HG02798 (cell line): Measurements from ENCODE around the gene PLEKHM2.

Experiments used
- ATAC-seq: cut with Tn5 transposase; IDR thresholded peaks from one replicate; pipeline ENCODE4 v1.9.1; 2021; ENCODE audit warnings: mild to moderate bottlenecking; ENCODE audit not compliant: unreplicated experiment, poor library complexity

Gene PLEKHM2

GRCh38 chr1:15736892-15737261 is 52.8 kb downstream of the PLEKHM2 start:
- no peak for ATAC-seq

DNA sequence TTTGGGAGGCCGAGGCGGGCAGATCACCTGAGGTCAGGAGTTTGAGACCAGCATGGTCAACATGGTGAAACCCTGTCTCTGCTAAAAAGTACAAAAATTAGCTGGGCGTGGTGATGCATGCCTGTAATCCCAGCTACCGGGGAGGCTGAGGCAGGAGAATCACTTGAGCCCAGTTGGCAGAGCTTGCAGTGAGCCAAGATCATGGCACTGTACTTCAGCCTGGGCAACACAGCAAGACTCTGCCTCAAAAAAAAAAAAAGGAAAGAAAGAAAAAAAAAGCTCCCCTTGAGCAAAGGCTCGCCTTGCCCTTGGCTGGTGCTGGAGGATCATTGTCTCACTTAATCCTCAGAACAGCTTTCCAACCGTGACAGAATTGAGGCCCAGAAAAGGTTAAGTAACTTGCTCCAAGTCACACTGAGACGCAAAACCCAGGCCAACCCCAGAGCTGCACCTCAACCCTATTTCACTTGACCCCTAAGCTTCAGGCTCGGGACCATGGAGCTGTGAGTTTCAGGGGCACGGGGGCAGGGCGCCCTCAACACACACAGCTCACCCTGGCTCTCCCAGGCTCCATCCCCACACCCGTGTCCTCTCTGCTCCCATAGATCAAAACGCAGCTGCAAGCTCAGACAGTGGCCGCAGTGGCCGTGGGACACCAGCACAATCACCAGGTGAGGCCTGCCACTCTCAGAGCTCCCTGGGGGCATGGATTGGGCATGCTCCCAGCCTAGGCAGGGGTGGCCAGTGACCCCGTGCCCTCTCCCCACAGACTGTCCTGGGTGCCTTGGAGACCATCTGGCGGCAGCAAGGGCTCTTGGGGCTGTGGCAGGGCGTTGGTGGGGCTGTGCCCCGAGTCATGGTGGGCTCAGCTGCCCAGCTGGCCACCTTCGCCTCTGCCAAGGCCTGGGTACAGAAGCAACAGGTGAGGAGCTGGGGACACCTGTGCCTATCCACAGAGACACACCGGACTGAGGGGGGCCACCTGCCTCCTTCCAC is 53.5 kb downstream of the PLEKHM2 start:
- no peak for ATAC-seq

DNA sequence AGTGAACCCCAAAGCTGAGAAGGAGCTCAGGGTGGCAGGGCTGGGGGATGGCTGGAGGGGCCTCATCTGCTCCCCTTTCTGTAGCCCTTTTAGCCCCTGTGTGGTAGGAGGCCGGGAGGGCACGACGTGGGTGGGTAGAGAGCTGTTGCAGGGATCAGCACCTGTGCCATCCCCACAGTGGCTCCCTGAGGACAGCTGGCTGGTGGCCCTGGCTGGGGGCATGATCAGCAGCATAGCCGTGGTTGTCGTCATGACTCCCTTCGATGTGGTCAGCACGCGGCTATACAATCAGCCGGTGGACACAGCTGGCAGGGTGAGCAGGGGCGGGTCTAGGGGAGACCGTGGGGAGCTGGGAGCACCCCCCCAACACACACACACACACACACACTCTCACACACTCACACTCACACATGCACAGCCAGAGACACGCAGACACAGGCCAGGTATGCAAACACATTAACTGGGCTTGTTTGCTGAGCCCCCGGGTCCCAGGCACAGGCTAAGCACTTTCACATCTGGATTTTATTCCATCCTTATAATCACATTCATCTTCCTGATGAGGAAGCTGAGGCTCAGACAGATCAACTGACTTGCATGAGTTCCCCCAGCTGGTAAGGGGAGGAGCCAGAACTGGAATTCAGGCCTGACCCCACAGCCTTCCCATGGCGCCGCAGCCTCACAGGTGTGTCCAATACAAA is 54.4 kb downstream of the PLEKHM2 start:
- ATAC-seq: no peak

GRCh38 chr1:15739259-15739658 is 55.1 kb downstream of the PLEKHM2 start:
- ATAC-seq: no peak

- no peak for ATAC-seq
These were observed 55.6 kb downstream of the PLEKHM2 start for GRCh38 chr1:15739745-15740144.

GRCh38 chr1:15740924-15741850 is 57.1 kb downstream of the PLEKHM2 start:
- ATAC-seq: peak; percentile 52

DNA sequence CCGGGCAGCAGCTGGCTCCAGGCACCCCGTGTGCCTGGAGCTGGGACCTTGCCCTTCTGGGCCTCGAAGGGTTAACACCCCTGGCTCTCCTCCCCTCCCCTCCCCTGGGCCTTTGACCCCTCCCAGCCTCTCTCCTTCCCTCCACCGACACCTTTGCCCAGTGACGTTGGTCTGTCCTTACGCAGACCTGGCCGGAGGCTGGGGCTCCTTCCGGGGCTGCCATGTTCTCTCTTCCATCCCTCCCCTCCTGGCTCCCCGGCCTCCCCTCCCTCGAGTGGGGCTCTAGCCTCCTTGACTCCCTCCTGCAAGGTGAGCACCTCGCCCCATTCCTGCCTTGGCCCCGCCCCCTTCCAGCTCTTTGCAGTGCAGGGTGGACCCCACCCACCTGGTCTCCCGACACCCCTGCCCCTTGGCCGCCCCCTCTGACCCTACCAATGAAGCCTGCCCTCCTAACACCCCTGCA is 58.2 kb downstream of the PLEKHM2 start, which contains the start of gene TMEM82:
TSS of gene TMEM82 (plus strand) at position 161 of the 463 bp plus-strand sequence. CDS start at position 222, 61 bp downstream.
- no peak for ATAC-seq

GRCh38 chr1:15744122-15744679 is 60.1 kb downstream of the PLEKHM2 start:
- ATAC-seq: no peak

- ATAC-seq: no peak
These were observed 63.3 kb downstream of the PLEKHM2 start for GRCh38 chr1:15747378-15747777.

- ATAC-seq: no peak
These were observed 64.1 kb downstream of the PLEKHM2 start for GRCh38 chr1:15748264-15748663.

DNA sequence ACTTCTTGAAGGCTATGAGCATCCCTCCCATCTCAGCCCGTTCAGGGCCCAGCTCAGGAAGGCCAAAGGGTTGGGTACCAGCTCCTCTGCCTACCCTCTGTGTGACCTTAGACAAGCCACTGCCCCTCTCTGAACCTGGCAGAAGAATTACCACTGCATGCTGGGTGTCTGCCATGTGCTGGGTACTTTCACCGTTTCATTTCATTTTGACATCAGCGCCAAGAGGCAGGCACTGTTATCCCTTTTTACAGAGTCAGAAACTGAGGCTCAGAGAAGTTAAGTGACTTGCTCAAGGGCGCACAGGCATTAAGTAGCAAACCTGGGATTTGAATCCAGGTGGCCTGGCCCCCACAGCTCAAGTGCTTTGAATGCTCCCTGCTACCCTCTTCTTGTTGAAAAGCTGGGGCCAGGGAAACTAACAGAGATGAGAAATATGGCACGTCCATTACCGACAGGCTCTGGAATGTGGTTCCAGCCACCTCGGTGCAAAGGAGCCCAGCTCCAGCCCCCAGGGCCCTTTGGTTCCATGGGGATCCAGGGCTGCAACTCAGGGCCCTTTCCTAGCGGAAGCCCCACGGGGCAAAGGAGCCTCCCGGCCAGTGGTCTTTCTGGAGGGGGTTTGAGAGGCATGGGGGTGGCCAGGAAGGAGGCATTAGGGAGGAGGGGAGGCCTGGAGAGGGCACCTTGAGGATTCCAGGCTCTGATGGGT is 64.7 kb downstream of the PLEKHM2 start:
- ATAC-seq: no peak

GRCh38 chr1:15749399-15750291 is 65.5 kb downstream of the PLEKHM2 start:
- ATAC-seq: no peak

DNA sequence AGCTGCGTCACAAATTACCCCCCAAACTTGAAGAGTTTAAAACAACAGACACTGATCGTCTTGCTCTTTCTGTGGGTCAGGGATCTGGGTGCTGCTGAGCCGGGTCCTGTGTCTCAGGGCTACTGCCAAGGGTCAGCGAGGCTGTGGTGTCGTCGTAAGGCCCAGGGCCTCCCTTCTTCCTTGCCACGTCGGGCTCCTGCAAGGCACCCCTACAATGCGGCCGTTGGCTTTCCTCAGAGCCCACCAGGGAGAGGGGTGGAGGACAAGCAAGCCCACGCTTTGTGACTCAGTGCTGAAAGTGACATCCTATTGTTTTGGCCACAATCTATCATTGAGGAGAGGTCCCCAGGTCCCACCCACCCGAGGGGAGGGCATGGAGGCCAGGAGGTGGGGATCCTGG is 66.8 kb downstream of the PLEKHM2 start:
- no peak for ATAC-seq

DNA sequence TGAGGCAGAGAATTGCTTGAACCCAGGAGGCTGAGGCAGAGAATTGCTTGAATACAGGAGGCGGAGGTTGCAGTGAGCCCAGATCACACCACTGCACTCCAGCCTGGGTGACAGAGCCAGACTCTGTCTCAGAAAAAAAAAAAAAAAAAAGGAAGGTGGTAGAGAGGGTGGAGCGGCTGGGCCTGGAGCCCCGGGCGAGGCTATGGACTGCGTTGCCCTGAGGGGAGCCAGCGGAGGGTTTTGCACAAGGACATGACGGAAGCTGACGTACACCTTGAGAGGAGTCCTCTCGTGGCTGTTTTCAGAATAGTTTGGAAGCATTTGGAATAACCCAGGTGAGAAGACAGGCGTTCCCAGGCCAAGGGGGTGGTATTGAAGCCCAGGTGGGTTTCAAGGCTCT is 67.6 kb downstream of the PLEKHM2 start:
- no peak for ATAC-seq

DNA sequence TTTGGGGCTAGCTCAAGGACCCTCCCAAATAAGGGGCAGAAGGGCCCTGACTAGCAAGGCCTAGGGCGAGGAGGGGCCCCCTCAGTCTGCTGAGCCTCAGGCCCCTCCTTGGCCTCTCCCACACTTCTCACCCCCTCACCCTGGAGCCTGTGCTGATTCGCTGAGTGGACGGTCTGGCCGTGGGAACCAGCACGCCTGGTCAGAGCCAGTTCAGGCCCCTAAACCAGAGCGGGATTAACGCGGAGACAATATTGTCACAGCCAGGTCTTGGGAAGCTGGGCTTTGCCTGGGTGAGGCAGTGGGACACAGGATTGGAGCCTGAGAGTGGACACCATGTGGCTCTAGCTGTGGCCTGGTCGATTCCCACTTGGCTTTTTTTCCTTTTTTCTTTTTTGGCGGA is 69.7 kb downstream of the PLEKHM2 start:
- ATAC-seq: no peak

- ATAC-seq: no peak
These were observed 71.0 kb downstream of the PLEKHM2 start for GRCh38 chr1:15755021-15755645.

GRCh38 chr1:15755646-15756040 is 71.5 kb downstream of the PLEKHM2 start:
- no peak for ATAC-seq
